MM.1S (cell line): ENCODE data around the gene ZEB2.

Experiments used
- DNase-seq: peaks from one replicate; pipeline ENCODE4 v3.0.0-alpha.2; 2015
- H2AFZ ChIP-seq: fragments of 300-600 bp; sonication (generic); 2 replicates; pipeline ENCODE4 v1.6.0; 2016; ENCODE audit warnings: antibody characterized with exemption, low read length
- H3F3A ChIP-seq: fragments of 300-600 bp; sonication (generic); 2 replicates; pipeline ENCODE4 v1.6.1; 2016; ENCODE audit warnings: mild to moderate bottlenecking, antibody characterized with exemption, low read length, moderate library complexity, mixed read lengths; ENCODE audit not compliant: insufficient read depth
- H3K27ac ChIP-seq: fragments of 300-600 bp; sonication (generic); 2 replicates; pipeline ENCODE4 v1.5.1; 2016; ENCODE audit warnings: mild to moderate bottlenecking, low read length
- H3K27me3 ChIP-seq: fragments of 300-600 bp; sonication (generic); replicated peaks from 2 replicates; pipeline ENCODE4 v1.6.0; 2016; ENCODE audit warnings: low read length; ENCODE audit not compliant: insufficient read depth
- H3K36me3 ChIP-seq: fragments of 300-600 bp; sonication (generic); replicated peaks from 2 replicates; pipeline ENCODE4 v1.6.1; 2016; ENCODE audit warnings: mild to moderate bottlenecking, low read length, mixed read lengths; ENCODE audit not compliant: insufficient read depth
- H3K4me1 ChIP-seq: fragments of 300-600 bp; sonication (generic); 2 replicates; pipeline ENCODE4 v1.6.1; 2016; ENCODE audit warnings: low read length, mixed read lengths
- H3K4me2 ChIP-seq: fragments of 300-600 bp; sonication (generic); 2 replicates; pipeline ENCODE4 v1.6.0; 2016; ENCODE audit warnings: low read depth, low read length
- H3K4me3 ChIP-seq: fragments of 300-600 bp; sonication (generic); 2 replicates; pipeline ENCODE4 v1.5.1; 2016; ENCODE audit warnings: low read length, mixed read lengths
- H3K79me2 ChIP-seq: fragments of 300-600 bp; sonication (generic); 2 replicates; pipeline ENCODE4 v1.6.1; 2016; ENCODE audit warnings: mixed run types, low read length, mixed read lengths
- H3K9ac ChIP-seq: fragments of 300-600 bp; sonication (generic); 2 replicates; pipeline ENCODE4 v1.6.1; 2016; ENCODE audit warnings: low read length, mixed read lengths
- H3K9me2 ChIP-seq: fragments of 300-600 bp; sonication (generic); replicated peaks from 2 replicates; pipeline ENCODE4 v1.6.1; 2016; ENCODE audit warnings: mild to moderate bottlenecking, low read length, mixed read lengths; ENCODE audit not compliant: insufficient read depth
- H3K9me3 ChIP-seq: fragments of 300-600 bp; sonication (generic); replicated peaks from 2 replicates; pipeline ENCODE4 v1.6.1; 2016; ENCODE audit warnings: mild to moderate bottlenecking, low read length, mixed read lengths; ENCODE audit not compliant: insufficient read depth
- H4K20me1 ChIP-seq: fragments of 300-600 bp; sonication (generic); 2 replicates; pipeline ENCODE4 v1.6.1; 2016; ENCODE audit warnings: mild to moderate bottlenecking, low read length, moderate library complexity, mixed read lengths; ENCODE audit not compliant: insufficient read depth
- CTCF ChIP-seq: fragments of 300-600 bp; sonication (generic); IDR thresholded peaks from 2 replicates; pipeline ENCODE4 v1.5.1; 2016; ENCODE audit warnings: antibody characterized with exemption, low read length, mixed read lengths
- EZH2 ChIP-seq: fragments of 300-600 bp; sonication (generic); optimal IDR thresholded peaks from 2 replicates; pipeline ENCODE3; 2017; ENCODE audit warnings: low read depth, mild to moderate bottlenecking, antibody characterized with exemption, low read length, mixed read lengths
- EZH2phosphoT487 ChIP-seq: fragments of 300-600 bp; sonication (generic); IDR thresholded peaks from 2 replicates; pipeline ENCODE4 v1.6.1; 2018; ENCODE audit warnings: antibody characterized with exemption, low read length

The ZEB2 gene

GRCh38 chr2:144383571-144384100 is 136.3 kb downstream of the ZEB2 start:
- Histone ChIP-seq H3K4me3 (no peak overlapping the region), H3K9ac (no peak overlapping the region), H3K9me3 (no peaks in the 10 kb centered on the region), H4K20me1 (no peaks in the 10 kb centered on the region), H3K4me1 (no peaks in the 10 kb centered on the region), H3K27me3 (no peaks in the 10 kb centered on the region), H3K4me2 (no peak overlapping the region), H3K9me2 (no peaks in the 10 kb centered on the region), H3F3A (no peaks in the 10 kb centered on the region), H3K36me3 (no peaks in the 10 kb centered on the region), H3K79me2 (no peaks in the 10 kb centered on the region), H3K27ac (no peak overlapping the region), H2AFZ (no peak overlapping the region)
- DNase-seq, result no peak
- TF ChIP-seq EZH2phosphoT487 (no peak), CTCF (no peak)

- Histone ChIP-seq H3K9me2 (no peaks in the 10 kb centered on the region), H3K4me2 (no peak overlapping the region)
These were observed 137.1 kb downstream of the ZEB2 start for GRCh38 chr2:144382849-144383248.

GRCh38 chr2:144381716-144382115 is 138.2 kb downstream of the ZEB2 start:
- no peak overlapping the region for H2AFZ ChIP-seq
- no peak for DNase-seq
- no peaks in the 10 kb centered on the region for H4K20me1 ChIP-seq
- H3K9me3 ChIP-seq, result no peaks in the 10 kb centered on the region
- H3K9ac ChIP-seq, result no peak overlapping the region
- no peak overlapping the region for H3K27ac ChIP-seq
- H3K9me2 ChIP-seq, result no peaks in the 10 kb centered on the region
- H3F3A ChIP-seq, result no peaks in the 10 kb centered on the region
- no peaks in the 10 kb centered on the region for H3K79me2 ChIP-seq
- no peak overlapping the region for H3K4me3 ChIP-seq
- TF ChIP-seq EZH2, result no peak
- TF ChIP-seq EZH2phosphoT487, result no peak
- no peak for TF ChIP-seq CTCF
- no peaks in the 10 kb centered on the region for H3K36me3 ChIP-seq
- no peaks in the 10 kb centered on the region for H3K27me3 ChIP-seq
- H3K4me2 ChIP-seq, result no peak overlapping the region
- H3K4me1 ChIP-seq, result no peaks in the 10 kb centered on the region

More at GRCh38 chr2:144382849-144383248, 137.1 kb downstream of the ZEB2 start:
- no peaks in the 10 kb centered on the region for H3K79me2 ChIP-seq
- H3K36me3 ChIP-seq, result no peaks in the 10 kb centered on the region
- no peak for TF ChIP-seq EZH2phosphoT487
- no peak for TF ChIP-seq CTCF
- TF ChIP-seq EZH2, result no peak
- no peaks in the 10 kb centered on the region for H4K20me1 ChIP-seq
- no peaks in the 10 kb centered on the region for H3F3A ChIP-seq
- no peak overlapping the region for H3K9ac ChIP-seq
- H3K9me3 ChIP-seq, result no peaks in the 10 kb centered on the region
- H3K27ac ChIP-seq, result no peak overlapping the region
- no peaks in the 10 kb centered on the region for H3K27me3 ChIP-seq
- peak; percentile 14 for DNase-seq
- H3K4me3 ChIP-seq, result no peak overlapping the region
- H3K4me1 ChIP-seq, result no peaks in the 10 kb centered on the region
- H2AFZ ChIP-seq, result no peak overlapping the region
